Panc1 (cell line): ENCODE data around the gene SIK2.
A peak's percentile ranks its signal among the peaks of the same experiment; 100 is the strongest.

Source experiments
- CTCF ChIP-seq: fragments of 450-650 bp; IDR thresholded peaks from 2 replicates; pipeline ENCODE4 v1.5.1; 2017; ENCODE audit warnings: mild to moderate bottlenecking
- POLR2AphosphoS5 ChIP-seq: IDR thresholded peaks from 2 replicates; pipeline ENCODE4 v1.6.1; 2012; ENCODE audit warnings: mild to moderate bottlenecking, low read depth, low read length, moderate library complexity
- REST ChIP-seq, 2 experiments: IDR thresholded peaks; 2 replicates each; pipeline ENCODE4 v1.6.1; 2011 to 2012; ENCODE audit warnings: low read depth in 2 of 2, control low read depth in 1 of 2, low read length in 1 of 2, mild to moderate bottlenecking in 1 of 2, moderate library complexity in 1 of 2; ENCODE audit not compliant: insufficient read depth in 1 of 2
- SIN3A ChIP-seq: IDR thresholded peaks from 2 replicates; pipeline ENCODE4 v1.6.1; 2012; ENCODE audit warnings: low read depth, mild to moderate bottlenecking, low read length, moderate library complexity, borderline replicate concordance; ENCODE audit not compliant: insufficient read depth

DNA sequence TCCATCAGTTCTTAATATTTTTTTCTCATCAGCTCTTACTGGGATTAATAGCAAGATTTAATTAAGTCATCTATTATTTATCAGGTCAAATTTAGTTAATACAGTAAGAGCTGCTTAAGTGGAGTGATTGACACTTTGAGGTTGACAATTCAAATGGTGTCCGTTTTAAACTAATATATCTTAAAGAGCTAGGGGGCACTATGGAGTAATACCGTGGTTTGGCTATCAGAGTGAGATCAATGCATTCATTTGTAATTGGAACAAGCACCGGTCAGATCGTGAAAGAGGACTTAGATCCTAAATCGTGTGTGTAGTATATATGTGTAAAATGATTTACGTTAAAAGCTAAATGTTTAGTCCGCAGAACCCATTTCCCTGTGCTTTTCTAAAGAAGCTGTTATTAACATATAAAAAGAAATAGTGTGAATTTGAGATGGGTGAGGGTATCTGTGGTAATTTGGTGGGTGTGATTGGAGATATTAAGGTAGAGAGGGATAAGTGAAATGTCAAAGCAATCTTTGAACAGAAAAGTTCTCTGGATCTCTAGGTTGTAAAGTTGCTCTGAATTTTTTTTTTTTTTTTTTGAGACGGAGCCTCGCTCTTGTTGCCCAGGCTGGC, 2.3 kb downstream of the SIK2 start:
- TF ChIP-seq SIN3A (no peak), REST (IDR thresholded peaks at IDR 0.05; ENCODE audit: insufficient read depth in 1 of 2, low read depth in 2 of 2, low read length in 1 of 2) (no peak), CTCF (peak; percentile 82; the same call in 1 of the 2 replicates), POLR2AphosphoS5 (no peak)
